GM23248 (cell line): Measurements from ENCODE around the gene PIWIL4.

Experiments used
- EZH2 ChIP-seq: fragments of 200-600 bp; sonication (generic); IDR thresholded peaks from 2 replicates; pipeline ENCODE4 v1.6.1; 2018; ENCODE audit warnings: antibody characterized with exemption, mild to moderate bottlenecking; ENCODE audit not compliant: insufficient read depth, poor library complexity, severe bottlenecking
- EZH2phosphoT487 ChIP-seq: fragments of 200-600 bp; sonication (generic); IDR thresholded peaks from 2 replicates; pipeline ENCODE4 v1.6.1; 2018; ENCODE audit warnings: antibody characterized with exemption, moderate library complexity, mild to moderate bottlenecking, low read depth; ENCODE audit not compliant: insufficient read depth

DNA sequence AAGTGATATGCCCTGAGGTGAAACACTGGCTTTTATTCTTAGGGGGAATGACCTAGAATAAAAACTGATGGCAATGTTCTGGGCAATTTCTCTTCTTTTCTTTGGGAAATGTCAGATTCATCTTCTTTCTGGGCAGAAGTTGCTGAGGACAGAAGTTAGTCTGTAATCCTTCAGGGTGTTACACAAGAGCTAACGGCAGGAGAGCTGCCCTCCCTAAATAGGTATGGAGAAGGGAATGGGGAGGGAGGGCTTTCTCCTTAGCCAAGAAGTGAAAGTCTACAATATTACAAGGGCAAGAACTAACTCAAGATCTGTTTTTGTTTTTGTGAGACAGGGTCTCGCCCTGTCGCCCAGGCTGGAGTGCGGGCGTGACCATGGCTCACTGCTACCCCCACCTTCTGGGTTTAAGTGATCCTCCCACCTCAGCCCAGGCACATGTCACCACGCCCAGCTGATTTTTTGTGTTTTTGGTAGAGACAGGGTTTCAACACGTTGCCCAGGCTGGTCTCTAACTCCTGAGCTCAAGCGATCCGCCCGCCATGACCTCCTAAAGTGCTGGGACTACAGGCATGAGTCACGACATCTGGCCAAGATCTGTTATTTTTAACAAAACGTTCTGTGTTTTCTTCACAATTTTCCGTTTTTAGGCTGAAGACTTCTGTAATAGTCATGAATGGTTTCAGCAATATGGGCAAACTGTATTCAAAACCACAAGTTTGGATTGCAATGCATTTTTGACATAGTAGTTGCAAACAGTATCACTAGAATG lies 7.2 kb downstream of the PIWIL4 start:
- no peak for TF ChIP-seq EZH2
- TF ChIP-seq EZH2phosphoT487: 0 out of 2 replicates have a peak, but pooled peaks have one; percentile 37
